Transverse colon (tissue), 4 donors: ENCODE data around the gene HCFC1R1.

Experiments used
- EP300 ChIP-seq: sonication (generic); formaldehyde crosslinking; IDR thresholded peaks from one replicate; pipeline ENCODE4 v1.6.1; 2017; ENCODE audit warnings: antibody characterized with exemption, low read depth
- POLR2A ChIP-seq: fragments of 450-650 bp; IDR thresholded peaks from one replicate; pipeline ENCODE4 v1.6.1; 2016; ENCODE audit warnings: antibody characterized with exemption, mild to moderate bottlenecking, moderate library complexity
- POLR2AphosphoS5 ChIP-seq, 3 donors: sonication (generic); formaldehyde crosslinking; IDR thresholded peaks; one replicate each; pipeline ENCODE4 v1.6.1; 2016; ENCODE audit warnings: antibody characterized with exemption in 3 of 3
- TF ChIP-seq, protein P1 (sequence below), 5 experiments: fragments of 200-600 bp in 3 of 5; fragments of 450-650 bp in 2 of 5; sonication (generic) in 3 of 5; IDR thresholded peaks; 1 replicate in 2 of 5; 2 replicates in 3 of 5; pipeline ENCODE4 v1.5.1; 2016 to 2017; ENCODE audit warnings: antibody characterized with exemption in 5 of 5, inconsistent platforms in 3 of 5, mild to moderate bottlenecking in 2 of 5, moderate library complexity in 1 of 5

DNA sequence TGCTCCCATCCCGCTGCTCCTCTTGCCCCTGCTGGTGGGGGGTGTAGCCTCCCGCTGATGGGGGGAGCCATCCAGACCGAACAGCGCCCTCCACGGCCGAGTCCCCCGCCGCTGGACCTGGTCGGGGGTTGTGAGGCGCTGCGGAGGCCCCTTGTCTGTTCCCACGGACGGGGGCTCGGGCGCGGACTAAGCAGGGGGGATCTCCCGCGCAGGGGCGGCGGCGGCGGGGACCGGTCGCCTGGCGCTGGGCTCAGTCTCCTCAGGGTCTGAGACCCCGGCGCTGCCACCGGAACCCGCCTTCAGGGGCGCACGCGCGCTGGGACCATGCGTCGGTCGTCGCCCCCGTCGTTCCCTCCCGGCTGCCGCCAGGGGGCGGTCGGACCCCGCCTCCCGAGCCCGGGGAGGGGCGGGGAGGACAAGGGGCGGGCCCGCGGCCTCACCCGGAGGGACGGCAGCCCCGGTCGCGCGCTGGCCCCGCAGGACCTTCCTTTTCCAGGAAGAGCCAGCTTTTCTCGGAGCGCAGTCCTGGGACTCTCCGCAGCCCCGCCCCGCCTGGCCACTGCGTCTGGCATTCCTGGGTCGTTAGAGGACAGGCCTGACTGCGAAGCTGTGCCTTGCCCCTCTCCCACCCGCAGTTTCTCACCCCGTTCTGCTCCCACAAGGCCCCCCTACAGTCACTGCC lies 35.4 kb upstream of the HCFC1R1 start:
- TF ChIP-seq, protein P1, sequence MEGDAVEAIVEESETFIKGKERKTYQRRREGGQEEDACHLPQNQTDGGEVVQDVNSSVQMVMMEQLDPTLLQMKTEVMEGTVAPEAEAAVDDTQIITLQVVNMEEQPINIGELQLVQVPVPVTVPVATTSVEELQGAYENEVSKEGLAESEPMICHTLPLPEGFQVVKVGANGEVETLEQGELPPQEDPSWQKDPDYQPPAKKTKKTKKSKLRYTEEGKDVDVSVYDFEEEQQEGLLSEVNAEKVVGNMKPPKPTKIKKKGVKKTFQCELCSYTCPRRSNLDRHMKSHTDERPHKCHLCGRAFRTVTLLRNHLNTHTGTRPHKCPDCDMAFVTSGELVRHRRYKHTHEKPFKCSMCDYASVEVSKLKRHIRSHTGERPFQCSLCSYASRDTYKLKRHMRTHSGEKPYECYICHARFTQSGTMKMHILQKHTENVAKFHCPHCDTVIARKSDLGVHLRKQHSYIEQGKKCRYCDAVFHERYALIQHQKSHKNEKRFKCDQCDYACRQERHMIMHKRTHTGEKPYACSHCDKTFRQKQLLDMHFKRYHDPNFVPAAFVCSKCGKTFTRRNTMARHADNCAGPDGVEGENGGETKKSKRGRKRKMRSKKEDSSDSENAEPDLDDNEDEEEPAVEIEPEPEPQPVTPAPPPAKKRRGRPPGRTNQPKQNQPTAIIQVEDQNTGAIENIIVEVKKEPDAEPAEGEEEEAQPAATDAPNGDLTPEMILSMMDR (IDR thresholded peaks at IDR 0.05): peak; percentile 78 to 98 (median 89)
- TF ChIP-seq POLR2A (peak; percentile 55), POLR2AphosphoS5 (IDR thresholded peaks at IDR 0.05) (peak; percentile 21 to 60 (median 54)), EP300 (no peak)
